Ecto neural progenitor cell (in vitro differentiated cells): ENCODE measurements around the gene MN1.

ENCODE experiments used
- DNase-seq: peaks from one replicate; pipeline ENCODE4 v3.0.0-alpha.2; 2018; ENCODE audit warnings: low spot score

MN1 gene

DNA sequence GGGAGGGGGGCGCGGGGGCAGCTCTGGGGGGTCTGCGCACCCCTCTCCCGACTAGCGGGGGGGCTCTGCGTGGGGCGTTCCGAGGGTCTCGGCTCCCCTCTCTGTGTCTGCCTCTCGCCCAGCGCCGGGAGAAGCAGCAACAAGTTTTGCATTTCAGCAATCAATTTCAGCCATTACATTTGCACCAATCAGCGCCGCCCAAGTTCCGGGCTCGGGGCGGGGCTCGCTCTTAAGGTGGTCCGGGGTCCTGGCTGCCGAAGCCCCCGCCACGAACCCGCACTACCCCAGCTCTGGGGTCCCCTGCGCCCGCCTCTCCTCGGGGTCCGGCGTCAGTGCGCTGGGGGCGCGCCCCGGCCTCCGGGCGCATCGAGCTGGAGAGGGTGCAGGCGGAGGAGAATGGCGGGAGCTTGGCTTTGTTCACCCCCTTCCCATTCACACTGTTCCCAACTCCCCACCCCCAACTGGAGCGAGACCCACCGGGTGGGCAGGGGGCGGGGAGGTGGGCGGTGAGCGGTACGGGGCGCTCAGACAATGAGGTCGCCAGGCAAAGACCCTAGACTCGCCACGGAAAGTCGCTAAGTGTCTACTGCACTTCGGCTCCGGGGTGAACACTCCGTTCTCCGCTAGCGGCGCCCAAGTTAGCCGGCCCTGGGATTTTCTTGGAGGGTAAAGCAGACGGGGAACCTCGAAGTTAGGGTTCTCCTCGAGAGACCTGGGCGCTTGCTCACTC, at the start of gene MN1:
TSS of gene MN1 (minus strand) at position 141 of the 730 bp plus-strand sequence. CDS start 1,213 bp downstream, outside the sequence.
- DNase-seq, result peak; percentile 87

DNA sequence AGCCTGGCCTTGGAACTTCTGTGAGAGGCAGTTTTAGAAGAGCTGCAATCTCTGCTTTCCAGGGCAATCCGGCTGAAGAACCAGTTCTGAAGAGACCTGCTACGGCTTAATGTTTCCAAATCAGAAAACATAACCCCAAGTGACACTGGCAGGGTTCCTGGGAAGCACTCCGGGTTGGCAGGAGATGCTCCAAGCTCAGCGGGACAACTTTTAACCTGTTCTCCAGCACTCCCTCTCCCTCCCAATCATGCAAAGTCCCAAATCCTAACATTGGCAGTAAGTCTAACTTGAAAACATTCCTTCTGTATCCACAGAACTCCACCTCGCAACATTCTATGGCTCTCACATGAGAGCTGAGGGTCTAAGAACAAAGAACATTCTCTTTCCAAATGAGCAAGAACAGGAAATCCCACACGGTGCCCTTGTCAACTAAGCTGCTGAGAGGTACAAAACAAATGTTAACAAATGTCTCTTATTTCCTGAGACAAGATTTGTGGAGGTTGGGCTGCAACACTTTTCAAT, 48.5 kb upstream of the MN1 start:
- DNase-seq, result no peak

- DNase-seq, result no peak
Observed at GRCh38 chr22:27848005-27848404, 46.4 kb upstream of the MN1 start.

- no peak for DNase-seq
Observed at GRCh38 chr22:27846910-27847309, 45.4 kb upstream of the MN1 start.

GRCh38 chr22:27846248-27846757, 44.7 kb upstream of the MN1 start:
- no peak for DNase-seq

DNA sequence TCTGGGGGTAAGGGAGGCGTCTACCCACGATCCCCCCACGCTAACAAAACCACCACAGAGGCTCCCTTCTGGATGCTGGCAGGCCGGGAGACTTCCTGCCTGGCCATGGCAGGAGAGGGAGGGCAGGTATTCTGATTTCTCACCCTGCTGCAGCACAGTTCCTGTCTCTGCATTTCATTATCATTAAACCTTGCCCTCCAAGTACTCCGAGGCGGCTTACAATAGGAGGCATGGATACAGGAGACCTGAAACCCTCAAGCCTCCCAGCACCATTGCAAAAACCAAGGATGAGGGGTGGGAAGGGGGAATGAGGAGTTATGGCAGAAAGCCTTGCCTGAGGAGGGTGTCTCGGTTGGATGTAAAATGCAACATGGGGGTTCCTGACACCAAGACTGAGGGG, 44.1 kb upstream of the MN1 start:
- DNase-seq, result no peak

DNA sequence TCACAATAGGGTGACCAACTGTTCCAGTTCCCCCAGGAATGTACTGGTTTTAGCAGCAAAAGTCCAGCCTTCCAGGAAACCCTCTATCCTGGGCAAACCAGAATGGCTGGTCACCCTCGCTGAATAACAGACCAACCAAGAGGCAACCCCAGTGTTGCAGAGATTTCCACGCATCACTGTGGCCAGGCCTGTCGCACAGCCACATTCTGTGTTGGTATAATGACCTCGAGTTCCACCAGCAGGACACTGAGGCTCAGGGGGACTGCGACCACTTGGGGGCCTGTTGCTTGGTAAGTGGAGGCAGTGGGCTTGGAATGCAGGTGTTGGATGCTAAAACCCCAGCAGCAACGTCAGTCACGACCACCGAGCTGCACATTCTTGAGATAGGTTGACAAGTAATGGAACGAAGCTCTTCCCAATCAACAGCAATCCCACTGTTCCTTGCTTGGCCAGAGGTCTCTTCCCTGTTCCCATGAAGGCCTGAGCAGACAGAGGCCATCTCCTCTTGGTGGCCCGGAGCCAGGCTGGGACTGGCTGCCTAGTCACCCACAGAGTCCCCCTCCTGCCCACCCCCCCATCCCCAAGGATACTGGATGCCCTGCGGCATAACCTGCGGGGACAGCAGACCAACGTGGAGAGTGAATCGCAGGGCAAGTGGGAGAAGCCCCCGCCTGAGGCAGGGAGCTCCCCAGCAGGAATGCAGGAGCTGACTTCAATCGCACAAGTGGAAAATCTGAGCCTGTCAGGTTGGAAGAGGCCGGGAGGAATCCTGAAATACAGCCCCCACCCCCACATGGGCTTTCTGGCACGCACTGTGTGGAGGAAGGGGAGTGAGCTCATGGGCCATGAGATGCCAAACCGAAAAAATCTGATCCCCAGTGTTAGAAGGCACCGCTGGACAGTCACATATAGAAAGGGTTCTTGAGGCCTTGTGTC, 43.4 kb upstream of the MN1 start:
- no peak for DNase-seq

- DNase-seq, result no peak
Observed at GRCh38 chr22:27844256-27844655, 42.7 kb upstream of the MN1 start.

GRCh38 chr22:27843441-27843840, 41.9 kb upstream of the MN1 start:
- DNase-seq, result no peak

DNA sequence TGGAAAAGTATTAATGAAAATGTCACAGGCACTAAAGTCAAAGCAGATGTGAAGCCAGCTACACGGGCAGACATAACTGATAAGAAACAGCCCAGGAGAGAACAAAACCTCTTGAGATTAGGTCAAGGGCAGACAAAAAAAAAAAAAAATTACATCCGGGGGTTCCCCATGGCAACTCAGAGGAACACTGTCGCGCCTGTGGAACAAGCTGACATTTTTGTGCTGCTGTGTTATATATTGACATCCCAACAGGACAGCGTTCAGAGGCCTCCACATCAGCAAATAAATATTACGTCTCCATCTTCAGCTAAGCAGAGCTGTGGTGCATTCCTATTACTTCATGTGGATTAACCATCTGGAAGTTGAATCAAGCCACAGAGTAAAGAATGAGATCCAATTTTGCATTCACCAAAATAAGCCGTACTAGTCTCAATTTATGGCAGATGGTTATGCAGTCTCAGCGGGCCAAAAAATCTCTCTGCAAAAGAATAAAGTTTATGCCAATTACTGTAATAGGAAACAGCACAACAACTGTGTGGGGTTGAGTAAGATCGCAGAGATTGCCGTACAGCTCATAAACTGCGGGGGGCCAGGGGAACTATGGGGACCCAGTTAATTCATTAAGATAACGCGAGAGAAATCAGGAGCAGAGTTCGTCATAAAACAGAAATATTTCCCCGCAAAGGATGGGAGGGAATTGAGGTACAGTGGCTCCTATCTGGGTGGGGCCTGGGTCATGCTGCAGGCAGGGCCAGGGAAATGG, 41.3 kb upstream of the MN1 start:
- no peak for DNase-seq

DNA sequence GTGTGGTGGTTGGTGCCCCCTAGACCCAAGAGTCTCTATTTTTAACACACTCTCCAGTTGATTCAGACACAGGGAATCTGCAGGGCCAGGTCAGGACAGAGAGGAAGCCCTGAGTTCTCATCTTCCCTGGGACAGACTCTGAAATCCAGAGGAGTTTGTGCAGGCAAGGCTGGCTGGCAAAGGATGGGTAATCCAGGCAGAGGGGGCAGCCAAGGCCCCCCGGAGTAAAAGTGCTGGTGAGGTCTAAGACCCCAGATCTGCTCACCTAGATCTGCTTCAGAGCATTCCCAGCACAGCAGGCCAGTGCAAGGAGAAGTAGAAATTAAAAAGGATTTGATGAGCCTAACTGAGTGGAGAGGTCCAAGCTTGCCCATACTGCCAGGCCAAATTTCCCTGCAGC, 40.6 kb upstream of the MN1 start:
- DNase-seq, result no peak

DNA sequence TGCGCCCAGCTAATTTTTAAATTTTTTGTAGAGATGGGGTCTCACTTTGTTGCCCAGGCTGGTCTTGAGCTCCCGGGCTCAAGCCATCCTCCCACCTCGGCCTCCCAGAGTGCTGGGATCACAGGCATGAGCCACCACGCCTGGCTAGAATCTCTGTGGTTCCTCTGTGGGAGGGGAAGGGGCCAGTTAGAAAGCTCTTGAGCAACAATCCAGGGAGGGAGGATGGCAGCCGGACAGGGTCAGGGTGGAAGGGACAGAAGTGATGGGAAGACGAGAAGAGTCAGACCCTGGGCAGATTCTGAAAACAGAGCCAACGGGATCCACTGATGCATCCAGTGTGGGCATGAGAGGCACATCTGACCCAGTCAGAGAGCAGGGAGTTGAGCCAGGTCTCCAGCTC, 38.9 kb upstream of the MN1 start:
- no peak for DNase-seq

GRCh38 chr22:27839057-27839660, 37.6 kb upstream of the MN1 start:
- DNase-seq, result peak; percentile 29

GRCh38 chr22:27836181-27836580, 34.6 kb upstream of the MN1 start:
- DNase-seq, result no peak

- no peak for DNase-seq
Observed at GRCh38 chr22:27835446-27835845, 33.9 kb upstream of the MN1 start.

GRCh38 chr22:27834364-27835185, 33.0 kb upstream of the MN1 start:
- DNase-seq, result no peak

DNA sequence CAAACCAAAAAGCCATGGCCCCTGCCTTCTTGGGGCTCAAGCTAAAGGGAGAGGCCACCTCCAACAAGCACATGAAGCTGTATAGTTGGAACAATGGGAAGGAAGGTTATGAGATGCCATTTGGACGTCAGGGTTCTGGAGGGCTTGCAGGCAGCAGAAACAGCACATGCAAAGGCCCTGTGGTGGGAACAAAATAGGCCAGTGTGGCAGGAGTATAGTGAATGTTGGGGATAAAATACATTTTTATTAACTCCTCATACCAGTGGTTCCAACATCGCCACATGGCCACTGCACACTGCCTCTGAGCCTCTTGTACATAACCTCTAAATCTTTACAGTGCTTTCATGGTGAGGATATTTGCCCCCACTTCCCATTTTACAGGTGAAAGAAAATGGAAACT, 32.2 kb upstream of the MN1 start:
- no peak for DNase-seq

GRCh38 chr22:27832606-27833005, 31.1 kb upstream of the MN1 start:
- DNase-seq, result no peak

- DNase-seq, result no peak
Observed at GRCh38 chr22:27829620-27830019, 28.1 kb upstream of the MN1 start.
